ENCODE data around the gene MASTL. TPM values are rescaled to one million over a fixed set of nuclear protein-coding genes. Genes with fewer than 3 reads are reported as not detected.

MASTL gene
- total and polyA plus RNA-seq, 12 donors, result 3.7 to 13.4 (median 6.5) TPM

DNA sequence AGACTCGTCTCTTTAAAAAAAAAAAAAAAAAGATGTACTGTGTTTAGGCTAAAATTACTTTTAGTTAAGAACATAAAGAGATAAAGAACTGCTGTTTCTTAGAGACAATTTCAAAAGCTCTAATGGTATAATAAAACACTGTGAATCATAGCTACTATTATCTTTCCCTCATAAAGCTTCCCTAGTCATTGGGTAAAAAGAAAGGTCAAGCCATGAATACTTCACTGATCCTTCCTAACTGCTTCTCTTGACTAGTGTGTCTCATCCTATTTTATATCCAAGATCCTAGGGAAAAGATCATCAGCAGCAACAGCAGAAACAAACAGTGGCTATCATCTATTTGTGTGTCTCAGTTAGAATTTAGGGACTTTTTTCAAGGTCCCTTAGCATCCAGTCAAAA lies 11.5 kb upstream of the MASTL start:
- Histone ChIP-seq H3K27me3 (no peaks in the 10 kb centered on the region), H3K27ac (peak overlapping the region in 2 of 5 donors; percentile 41 to 43), H3K4me1 (replicated peaks in 1 of 2) (peaks cover 0 to 18% of the 10 kb centered on the region in 2 donors), H3K4me3 (no peak overlapping the region), H3K9me3 (replicated peaks in 1 of 3) (no peaks in the 10 kb centered on the region), H3K36me3 (replicated peaks in 1 of 2) (peaks cover 0 to 72% of the 10 kb centered on the region in 2 donors)
- WGBS, 4 donors, result 65 to 92% (median 78%) methylated on average over 1 of the region's 1 CpG
- DNase-seq, result no peak
- TF ChIP-seq CTCF (IDR thresholded peaks at IDR 0.05), result no peak
- no peak for TF ChIP-seq POLR2A (IDR thresholded peaks at IDR 0.05)
- intact Hi-C loops (cut with DNase I), result no loop called here

DNA sequence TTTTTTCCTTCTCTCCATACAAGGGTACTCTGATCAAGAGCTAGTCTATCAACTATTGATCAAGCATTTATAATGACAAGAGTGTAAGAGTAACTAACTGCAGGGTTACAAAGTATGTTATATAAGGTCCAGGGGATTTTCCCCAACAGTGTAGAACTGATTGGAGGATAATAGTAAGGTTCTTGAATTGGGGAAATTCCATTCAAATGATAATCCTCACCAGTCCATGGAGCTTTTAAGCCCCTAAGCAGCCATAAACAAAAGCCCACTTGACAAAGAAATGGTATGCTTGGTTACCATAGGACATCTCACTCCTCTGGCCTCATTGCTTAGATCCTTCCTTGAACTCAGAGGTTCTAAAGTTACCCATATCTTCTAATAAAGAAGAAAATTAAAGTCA lies 9.2 kb upstream of the MASTL start:
- TF ChIP-seq POLR2A (IDR thresholded peaks at IDR 0.05) (no peak), CTCF (IDR thresholded peaks at IDR 0.05) (no peak)
- Histone ChIP-seq H3K27ac (no peak overlapping the region), H3K4me1 (replicated peaks in 1 of 2) (peaks cover 0 to 18% of the 10 kb centered on the region in 2 donors), H3K36me3 (replicated peaks in 1 of 2) (peaks cover 0 to 63% of the 10 kb centered on the region in 2 donors), H3K9me3 (replicated peaks in 1 of 3) (no peaks in the 10 kb centered on the region), H3K27me3 (no peaks in the 10 kb centered on the region), H3K4me3 (no peak overlapping the region)
- intact Hi-C loops (cut with DNase I), result no loop called here
- DNase-seq, result no peak

DNA sequence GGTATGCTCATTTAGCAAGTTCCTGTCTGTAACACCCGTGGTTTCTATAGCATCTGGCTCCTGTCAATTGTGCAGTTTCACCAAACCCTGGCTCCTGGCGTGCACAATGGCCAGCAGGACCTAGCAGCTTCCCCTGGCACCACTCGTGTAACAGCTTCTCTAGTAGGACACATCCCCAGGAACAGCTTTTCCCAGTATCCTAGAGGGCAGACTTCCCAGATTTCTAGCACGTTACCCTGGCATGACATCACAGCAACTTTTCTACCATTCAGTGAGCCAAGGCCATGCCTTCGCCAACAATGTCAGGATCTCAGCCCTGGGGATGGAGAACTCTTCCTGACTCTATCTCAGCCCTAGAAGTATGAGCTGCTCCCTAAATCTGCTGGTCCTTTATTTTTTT lies 7.5 kb upstream of the MASTL start:
- Histone ChIP-seq H3K36me3 (replicated peaks in 1 of 2) (peaks cover 0 to 51% of the 10 kb centered on the region in 2 donors), H3K4me1 (replicated peaks in 1 of 2) (peaks cover 4 to 26% of the 10 kb centered on the region in 2 donors)

DNA sequence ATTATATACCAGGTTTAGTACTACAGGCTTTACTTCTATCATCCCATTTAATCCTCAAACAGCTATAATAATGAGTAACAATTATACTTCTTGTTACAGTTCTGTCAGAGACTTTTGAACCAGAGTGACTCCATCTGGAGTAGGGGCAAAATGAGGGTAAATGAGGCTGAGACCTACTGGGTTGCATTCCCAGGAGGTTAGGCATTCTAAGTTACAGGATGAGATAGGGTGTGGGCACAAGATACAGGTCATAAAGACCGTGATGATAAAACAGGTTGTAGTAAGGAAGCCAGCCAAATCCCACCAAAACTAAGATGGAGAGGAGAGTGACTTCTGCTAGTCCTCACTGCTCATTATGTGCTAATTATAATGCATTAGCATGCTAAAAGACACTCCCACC lies 4.9 kb upstream of the MASTL start:
- no peak for DNase-seq
- peaks cover 0 to 31% of the 10 kb centered on the region in 2 donors for H3K36me3 ChIP-seq (replicated peaks in 1 of 2)
- no peaks in the 10 kb centered on the region for H3K9me3 ChIP-seq (replicated peaks in 1 of 3)
- H3K4me1 ChIP-seq (replicated peaks in 1 of 2), result peaks cover 8 to 22% of the 10 kb centered on the region in 2 donors
- no peak overlapping the region for H3K27ac ChIP-seq
- no peak overlapping the region for H3K4me3 ChIP-seq
- no peak for TF ChIP-seq POLR2A (IDR thresholded peaks at IDR 0.05)
- no peak for TF ChIP-seq CTCF (IDR thresholded peaks at IDR 0.05)
- 81 to 98% (median 94%) methylated on average over 1 of the region's 1 CpG for WGBS, 4 donors
- intact Hi-C loops (cut with DNase I), result no loop called here
- no peaks in the 10 kb centered on the region for H3K27me3 ChIP-seq

More for the DNA sequence above, 7.5 kb upstream of the MASTL start:
- no peaks in the 10 kb centered on the region for H3K27me3 ChIP-seq
- intact Hi-C loops (cut with DNase I), result no loop called here
- no peak overlapping the region for H3K4me3 ChIP-seq
- DNase-seq, result peak in 1 of 7 donors; percentile 7
- 61 to 74% (median 69%) methylated on average over 5 of the region's 5 CpGs for WGBS, 4 donors
- TF ChIP-seq CTCF (IDR thresholded peaks at IDR 0.05) (no peak), POLR2A (IDR thresholded peaks at IDR 0.05) (no peak)
- H3K9me3 ChIP-seq (replicated peaks in 1 of 3), result no peaks in the 10 kb centered on the region
- H3K27ac ChIP-seq, result no peak overlapping the region

All from adrenal gland (tissue), 12 donors.